Activated T-cell treated with anti-CD3 and anti-CD28 coated beads, Interleukin-2, amount 50 U/mL, for 1 hour (primary cell): ENCODE measurements around the gene ADGRD1.

Source experiments
- DNase-seq: peaks from one replicate; pipeline ENCODE4 v3.0.0-alpha.2; 2020

The ADGRD1 gene

GRCh38 chr12:131129839-131130238 lies 176.1 kb downstream of the ADGRD1 start:
- no peak for DNase-seq

GRCh38 chr12:131130311-131130911 lies 176.7 kb downstream of the ADGRD1 start:
- DNase-seq: no peak

- no peak for DNase-seq
Observed at GRCh38 chr12:131131077-131131807, 177.5 kb downstream of the ADGRD1 start.

GRCh38 chr12:131131808-131132117 lies 178.1 kb downstream of the ADGRD1 start:
- no peak for DNase-seq

GRCh38 chr12:131132118-131132892 lies 178.6 kb downstream of the ADGRD1 start:
- DNase-seq: peak; percentile 81

- no peak for DNase-seq
Observed at GRCh38 chr12:131133015-131133905, 179.6 kb downstream of the ADGRD1 start.

GRCh38 chr12:131133994-131134393 lies 180.3 kb downstream of the ADGRD1 start:
- DNase-seq: no peak

- DNase-seq: no peak
Observed at GRCh38 chr12:131134523-131135310, 181.0 kb downstream of the ADGRD1 start.

GRCh38 chr12:131135311-131135785 lies 181.6 kb downstream of the ADGRD1 start:
- DNase-seq: no peak

GRCh38 chr12:131135786-131136538 lies 182.3 kb downstream of the ADGRD1 start:
- DNase-seq: no peak

- DNase-seq: no peak
Observed at GRCh38 chr12:131136539-131136872, 182.8 kb downstream of the ADGRD1 start.

GRCh38 chr12:131137009-131137835 lies 183.5 kb downstream of the ADGRD1 start:
- no peak for DNase-seq

GRCh38 chr12:131137836-131138637 lies 184.3 kb downstream of the ADGRD1 start:
- DNase-seq: no peak

GRCh38 chr12:131138638-131139362 lies 185.1 kb downstream of the ADGRD1 start:
- DNase-seq: no peak

- no peak for DNase-seq
Observed at GRCh38 chr12:131139363-131140068, 185.8 kb downstream of the ADGRD1 start.

GRCh38 chr12:131140069-131140435 lies 186.3 kb downstream of the ADGRD1 start:
- DNase-seq: no peak

GRCh38 chr12:131140697-131141096 lies 187.0 kb downstream of the ADGRD1 start:
- DNase-seq: no peak

- no peak for DNase-seq
Observed at GRCh38 chr12:131141514-131141913, 187.8 kb downstream of the ADGRD1 start.
